ENCODE results near the gene WRAP73. TPM values are rescaled to one million over a fixed set of nuclear protein-coding genes. Genes with fewer than 3 reads are reported as not detected.

WRAP73 gene
- total and polyA plus RNA-seq, 12 donors = 7.5 to 16.5 (median 10.3) TPM

GRCh38 chr1:3651026-3651929 is 1.4 kb upstream of the WRAP73 start:
- TF ChIP-seq CTCF (IDR thresholded peaks at IDR 0.05) = no peak
- H3K27me3 ChIP-seq = peaks cover 32 to 59% (median 44%) of the 10 kb centered on the region in 7 donors
- H3K9me3 ChIP-seq = no peaks in the 10 kb centered on the region
- peaks cover 0 to 18% (median 7%) of the 10 kb centered on the region in 9 donors for H3K36me3 ChIP-seq
- H3K4me3 ChIP-seq = peak overlapping the region in 8 of 10 donors; percentile 73 to 97 (median 90)
- ATAC-seq (peak in 1 of 8 donors; percentile 6), DNase-seq (no peak)
- H3K27ac ChIP-seq = no peak overlapping the region
- intact Hi-C loops (cut with DNase I) = no loop called here
- 2 to 5% methylated on average over 77 to 83 of the region's 83 CpGs for WGBS, 2 donors
- H3K4me1 ChIP-seq = peaks cover 12 to 56% (median 38%) of the 10 kb centered on the region in 9 donors

GRCh38 chr1:3650248-3651025 is 534 bp upstream of the WRAP73 start:
- Histone ChIP-seq H3K36me3 (peaks cover 0 to 26% (median 11%) of the 10 kb centered on the region in 9 donors), H3K4me1 (peaks cover 12 to 56% (median 38%) of the 10 kb centered on the region in 9 donors), H3K4me3 (peak overlapping the region; percentile 73 to 97 (median 92)), H3K27me3 (peaks cover 32 to 54% (median 44%) of the 10 kb centered on the region in 7 donors), H3K9me3 (no peaks in the 10 kb centered on the region), H3K27ac (no peak overlapping the region)
- WGBS, 2 donors = 9% methylated on average over 47 to 50 of the region's 50 CpGs
- ATAC-seq = no peak
- no peak for DNase-seq
- no peak for TF ChIP-seq CTCF (IDR thresholded peaks at IDR 0.05)
- intact Hi-C loops (cut with DNase I) = no loop called here

GRCh38 chr1:3646596-3646995 is 3.3 kb downstream of the WRAP73 start:
- ATAC-seq (no peak), DNase-seq (no peak)
- 93 to 95% methylated on average over 20 of the region's 20 CpGs for WGBS, 2 donors
- no peak overlapping the region for H3K27ac ChIP-seq
- H3K9me3 ChIP-seq = no peaks in the 10 kb centered on the region
- peaks cover 0 to 55% (median 14%) of the 10 kb centered on the region in 9 donors for H3K36me3 ChIP-seq
- peaks cover 12 to 31% (median 26%) of the 10 kb centered on the region in 9 donors for H3K4me1 ChIP-seq
- no peak for TF ChIP-seq CTCF (IDR thresholded peaks at IDR 0.05)
- intact Hi-C loops (cut with DNase I) = no loop called here
- peaks cover 13 to 16% (median 14%) of the 10 kb centered on the region in 7 donors for H3K27me3 ChIP-seq
- H3K4me3 ChIP-seq = no peak overlapping the region

GRCh38 chr1:3645666-3646355 is 4.1 kb downstream of the WRAP73 start:
- peaks cover 10 to 23% (median 18%) of the 10 kb centered on the region in 9 donors for H3K4me1 ChIP-seq
- H3K27me3 ChIP-seq = peaks cover 5 to 8% (median 6%) of the 10 kb centered on the region in 7 donors
- H3K9me3 ChIP-seq = no peaks in the 10 kb centered on the region
- 94 to 95% methylated on average over 27 of the region's 27 CpGs for WGBS, 2 donors
- ATAC-seq (no peak), DNase-seq (no peak)
- H3K36me3 ChIP-seq = peaks cover 0 to 60% (median 14%) of the 10 kb centered on the region in 9 donors
- intact Hi-C loops (cut with DNase I) = no loop called here
- H3K4me3 ChIP-seq = no peak overlapping the region
- TF ChIP-seq CTCF (IDR thresholded peaks at IDR 0.05) = no peak
- no peak overlapping the region for H3K27ac ChIP-seq
